SK-N-SH (cell line): Measurements from ENCODE around the gene CAMKMT. TPM values are rescaled to one million over a fixed set of nuclear protein-coding genes. Genes with fewer than 3 reads are reported as not detected.

ENCODE experiments used
- CTCF ChIA-PET: fragments of 300-600, 350-600 bp; formaldehyde crosslinking; extraction: SDS; loops from one replicate; lab custom pipeline; 2021; lab: Yijun Ruan, JAX
- POLR2A ChIA-PET: fragments of 350-600 bp; sonication (Branson Sonifier 250); formaldehyde crosslinking; extraction: SDS; loops from one replicate; lab custom pipeline; 2020; ENCODE audit warnings: antibody characterized with exemption, inconsistent platforms; lab: Yijun Ruan, JAX
- DNase-seq: peaks from one replicate; pipeline ENCODE4 v3.0.0; 2012
- H2AFZ ChIP-seq: fragments of 200-600 bp; sonication (generic); 2 replicates; pipeline ENCODE4 v1.8.1; 2016; ENCODE audit warnings: antibody characterized with exemption, mild to moderate bottlenecking, low read depth
- H3F3A ChIP-seq: fragments of 200-600 bp; sonication (generic); replicated peaks from 2 replicates; pipeline ENCODE3; 2016; ENCODE audit warnings: antibody characterized with exemption, mild to moderate bottlenecking; ENCODE audit not compliant: insufficient read depth
- H3K27ac ChIP-seq, 2 experiments: fragments of 200-500 bp in 1 of 2; fragments of 200-600 bp in 1 of 2; sonication (Bioruptor generic) in 1 of 2; sonication (generic), shearing (Covaris generic) in 1 of 2; 2 replicates each; pipeline versions ENCODE4 v1.5.1 to v1.6.1; 2014 to 2016; ENCODE audit warnings: low read depth in 2 of 2, inconsistent platforms in 1 of 2, low read length in 1 of 2, mild to moderate bottlenecking in 1 of 2, mixed read lengths in 1 of 2
- H3K27me3 ChIP-seq: fragments of 200-600 bp; sonication (generic), shearing (Covaris generic); 2 replicates; pipeline ENCODE4 v1.6.1; 2016; ENCODE audit warnings: mixed run types; ENCODE audit not compliant: insufficient read depth
- H3K36me3 ChIP-seq, 2 experiments: fragments of 200-500 bp in 1 of 2; fragments of 200-600 bp in 1 of 2; sonication (Bioruptor generic) in 1 of 2; sonication (generic) in 1 of 2; replicated peaks in 1 of 2; 2 replicates each; pipeline versions ENCODE3 to v1.5.1; 2014 to 2016; ENCODE audit warnings: low read length in 1 of 2, mild to moderate bottlenecking in 1 of 2; ENCODE audit not compliant: insufficient read depth in 2 of 2, control insufficient read depth in 1 of 2
- H3K4me1 ChIP-seq, 2 experiments: fragments of 200-500 bp in 1 of 2; fragments of 200-600 bp in 1 of 2; sonication (Bioruptor generic) in 1 of 2; sonication (generic), shearing (Covaris generic) in 1 of 2; 2 replicates each; pipeline versions ENCODE4 v1.5.1 to v1.6.1; 2014 to 2016; ENCODE audit warnings: low read depth in 1 of 2, low read length in 1 of 2, mixed run types in 1 of 2; ENCODE audit not compliant: insufficient read depth in 2 of 2, control insufficient read depth in 1 of 2
- H3K4me2 ChIP-seq: fragments of 200-600 bp; sonication (generic), shearing (Covaris generic); 2 replicates; pipeline ENCODE4 v1.6.1; 2017; ENCODE audit warnings: mixed run types
- H3K4me3 ChIP-seq, 2 experiments: fragments of 200-500 bp in 1 of 2; fragments of 200-600 bp in 1 of 2; sonication (Bioruptor generic) in 1 of 2; sonication (generic), shearing (Covaris generic) in 1 of 2; 2 replicates each; pipeline versions ENCODE4 v1.5.1 to v1.8.1; 2014 to 2016; ENCODE audit warnings: low read depth in 2 of 2, inconsistent platforms in 1 of 2, low read length in 1 of 2, mild to moderate bottlenecking in 1 of 2, mixed read lengths in 1 of 2, moderate library complexity in 1 of 2
- H3K79me2 ChIP-seq: fragments of 200-600 bp; sonication (generic); 2 replicates; pipeline ENCODE4 v1.8.1; 2017; ENCODE audit warnings: mild to moderate bottlenecking; ENCODE audit not compliant: insufficient read depth
- H3K9ac ChIP-seq: fragments of 200-600 bp; sonication (generic); 2 replicates; pipeline ENCODE4 v1.6.1; 2017; ENCODE audit warnings: mixed run types
- H3K9me2 ChIP-seq: fragments of 200-600 bp; sonication (generic); 2 replicates; pipeline ENCODE4 v1.6.1; 2017; ENCODE audit warnings: mixed run types
- H3K9me3 ChIP-seq: fragments of 200-600 bp; sonication (generic); 2 replicates; pipeline ENCODE4 v1.6.1; 2017; ENCODE audit warnings: mixed run types, mild to moderate bottlenecking, moderate library complexity
- H4K20me1 ChIP-seq: fragments of 200-600 bp; sonication (generic); 2 replicates; pipeline ENCODE4 v1.6.1; 2017; ENCODE audit warnings: mild to moderate bottlenecking, mixed run types; ENCODE audit not compliant: insufficient read depth
- CHD2 ChIP-seq: fragments of 150-350 bp; IDR thresholded peaks from 2 replicates; pipeline ENCODE4 v1.6.1; 2018; ENCODE audit warnings: low read length; ENCODE audit not compliant: partially characterized antibody
- EP300 ChIP-seq, 2 experiments: IDR thresholded peaks; 2 replicates each; pipeline versions ENCODE4 v1.4.0 to v1.6.1; 2012; ENCODE audit warnings: borderline replicate concordance in 1 of 2, low read depth in 1 of 2, low read length in 1 of 2
- EZH2phosphoT487 ChIP-seq: fragments of 200-600 bp; sonication (generic); IDR thresholded peaks from 2 replicates; pipeline ENCODE4 v1.6.1; 2017; ENCODE audit warnings: low read depth, mixed run types, mild to moderate bottlenecking, antibody characterized with exemption, moderate library complexity, borderline replicate concordance
- FOXJ3 ChIP-seq: sonication (generic); formaldehyde crosslinking; IDR thresholded peaks from 2 replicates; pipeline ENCODE4 v1.5.1; 2020; ENCODE audit warnings: mild to moderate bottlenecking, missing genetic modification reagents
- FOXM1 ChIP-seq: IDR thresholded peaks from 2 replicates; pipeline ENCODE4 v1.4.0; 2012; ENCODE audit warnings: low read depth, mild to moderate bottlenecking
- GABPA ChIP-seq: IDR thresholded peaks from 2 replicates; pipeline ENCODE4 v1.4.0; 2012; ENCODE audit warnings: low read depth, mild to moderate bottlenecking
- JUND ChIP-seq: IDR thresholded peaks from 2 replicates; pipeline ENCODE4 v1.4.0; 2012
- MEF2A ChIP-seq: IDR thresholded peaks from 2 replicates; pipeline ENCODE4 v1.4.0; 2012; ENCODE audit warnings: low read depth, borderline replicate concordance
- MXI1 ChIP-seq: IDR thresholded peaks from 2 replicates; pipeline ENCODE4 v1.6.1; 2012; ENCODE audit warnings: mild to moderate bottlenecking, low read depth, low read length, improper control_type of control experiment
- NRF1 ChIP-seq: IDR thresholded peaks from 2 replicates; pipeline ENCODE4 v1.6.1; 2012; ENCODE audit warnings: low read depth, mild to moderate bottlenecking, low read length
- POLR2AphosphoS5 ChIP-seq: IDR thresholded peaks from 2 replicates; pipeline ENCODE4 v1.6.1; 2012; ENCODE audit warnings: low read depth, low read length
- RAD21 ChIP-seq: IDR thresholded peaks from 2 replicates; pipeline ENCODE4 v1.6.1; 2012; ENCODE audit warnings: mild to moderate bottlenecking, low read length
- RCOR1 ChIP-seq: fragments of 150-350 bp; IDR thresholded peaks from 2 replicates; pipeline ENCODE4 v1.6.1; 2017; ENCODE audit warnings: antibody characterized with exemption, low read length
- RFX5 ChIP-seq: IDR thresholded peaks from 2 replicates; pipeline ENCODE4 v1.6.1; 2012; ENCODE audit warnings: mild to moderate bottlenecking, improper control_type of control experiment, low read length
- RXRA ChIP-seq: IDR thresholded peaks from 2 replicates; pipeline ENCODE4 v1.4.0; 2012; ENCODE audit warnings: low read depth, mild to moderate bottlenecking, borderline replicate concordance
- SIN3A ChIP-seq: IDR thresholded peaks from 2 replicates; pipeline ENCODE4 v1.6.1; 2012; ENCODE audit warnings: low read depth, mild to moderate bottlenecking, low read length, moderate library complexity, borderline replicate concordance
- TAF1 ChIP-seq: IDR thresholded peaks from 2 replicates; pipeline ENCODE4 v1.6.1; 2012; ENCODE audit warnings: low read depth, mild to moderate bottlenecking, low read length, moderate library complexity, borderline replicate concordance
- TEAD4 ChIP-seq: IDR thresholded peaks from 2 replicates; pipeline ENCODE4 v1.4.0; 2012; ENCODE audit warnings: mild to moderate bottlenecking, borderline replicate concordance; ENCODE audit not compliant: insufficient read depth
- YY1 ChIP-seq: IDR thresholded peaks from 2 replicates; pipeline ENCODE4 v1.4.0; 2012; ENCODE audit warnings: low read depth, mild to moderate bottlenecking
- WGBS: methylation state at CpG from one replicate; pipeline ENCODE4 v1.1.6; 2017; ENCODE audit warnings: low lambda C conversion rate; 5-methylcytosine and 5-hydroxymethylcytosine counted together
- polyA plus RNA-seq, 3 experiments: library from polyadenylated mRNA; depleted of rRNA; stranded (reverse); fragments of >200 nt; gene quantifications; 2 replicates each; pipeline ENCODE4 v1.2.3, GENCODE V29; 2012
- TF ChIP-seq, protein P1 (sequence below): IDR thresholded peaks from 2 replicates; pipeline ENCODE4 v1.4.0; 2012; ENCODE audit warnings: low read depth, borderline replicate concordance
- TF ChIP-seq, protein P2 (sequence below): IDR thresholded peaks from 2 replicates; pipeline ENCODE4 v1.6.1; 2012; ENCODE audit warnings: mild to moderate bottlenecking, low read depth, low read length, moderate library complexity

Gene CAMKMT
- polyA plus RNA-seq, 1 of the 3 experiments (the other 2 are of a cell fraction) = 5.9 TPM

DNA sequence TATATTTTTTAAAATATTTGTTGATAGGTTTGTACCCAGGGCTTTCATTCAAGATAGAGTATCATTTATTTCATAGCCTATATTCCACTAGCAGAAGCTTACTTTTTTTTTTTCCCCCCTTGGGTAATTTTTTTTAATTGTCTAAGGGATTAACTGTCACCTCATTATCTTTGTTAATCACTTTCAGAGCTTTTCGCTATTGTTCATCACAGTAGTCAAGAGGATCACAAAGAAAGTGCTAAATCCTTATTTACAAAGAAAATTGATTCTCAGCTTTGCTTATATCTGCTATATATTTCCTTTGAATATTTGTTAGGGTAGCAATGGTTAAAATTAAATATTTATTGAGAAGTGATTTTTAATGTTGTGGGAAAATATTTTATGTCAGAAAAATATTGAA lies 59.0 kb downstream of the CAMKMT start:
- H3K27ac ChIP-seq = no peak overlapping the region
- POLR2A ChIA-PET = no interaction called here
- no peak for DNase-seq
- H3K9me2 ChIP-seq = no peaks in the 10 kb centered on the region
- no peak overlapping the region for H3K4me2 ChIP-seq
- 88% methylated on average over 1 of the region's 1 CpG for WGBS
- H4K20me1 ChIP-seq = no peaks in the 10 kb centered on the region
- no peak overlapping the region for H3K9ac ChIP-seq
- H3F3A ChIP-seq = no peaks in the 10 kb centered on the region
- no peaks in the 10 kb centered on the region for H3K36me3 ChIP-seq
- no peaks in the 10 kb centered on the region; the same call in 1 of the 2 replicates for H3K79me2 ChIP-seq
- no peaks in the 10 kb centered on the region for H3K27me3 ChIP-seq
- TF ChIP-seq RCOR1 (no peak), CHD2 (no peak), RXRA (no peak), EP300 (IDR thresholded peaks at IDR 0.05; ENCODE audit: borderline replicate concordance in 1 of 2, low read depth in 1 of 2, low read length in 1 of 2) (no peak), NRF1 (no peak), TAF1 (no peak), MXI1 (no peak), MEF2A (no peak), FOXJ3 (CRISPR knock-in tag) (no peak), POLR2AphosphoS5 (no peak), EZH2phosphoT487 (no peak)
- TF ChIP-seq, protein P1, sequence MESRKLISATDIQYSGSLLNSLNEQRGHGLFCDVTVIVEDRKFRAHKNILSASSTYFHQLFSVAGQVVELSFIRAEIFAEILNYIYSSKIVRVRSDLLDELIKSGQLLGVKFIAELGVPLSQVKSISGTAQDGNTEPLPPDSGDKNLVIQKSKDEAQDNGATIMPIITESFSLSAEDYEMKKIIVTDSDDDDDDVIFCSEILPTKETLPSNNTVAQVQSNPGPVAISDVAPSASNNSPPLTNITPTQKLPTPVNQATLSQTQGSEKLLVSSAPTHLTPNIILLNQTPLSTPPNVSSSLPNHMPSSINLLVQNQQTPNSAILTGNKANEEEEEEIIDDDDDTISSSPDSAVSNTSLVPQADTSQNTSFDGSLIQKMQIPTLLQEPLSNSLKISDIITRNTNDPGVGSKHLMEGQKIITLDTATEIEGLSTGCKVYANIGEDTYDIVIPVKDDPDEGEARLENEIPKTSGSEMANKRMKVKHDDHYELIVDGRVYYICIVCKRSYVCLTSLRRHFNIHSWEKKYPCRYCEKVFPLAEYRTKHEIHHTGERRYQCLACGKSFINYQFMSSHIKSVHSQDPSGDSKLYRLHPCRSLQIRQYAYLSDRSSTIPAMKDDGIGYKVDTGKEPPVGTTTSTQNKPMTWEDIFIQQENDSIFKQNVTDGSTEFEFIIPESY = no peak
- no peak overlapping the region for H2AFZ ChIP-seq
- CTCF ChIA-PET = interaction anchor here (0.7 to 2.8 kb wide), 7 partner anchors 11 to 553 kb away, joined by 3 to 15 read pairs (median 4); no protein-coding TSS in a partner anchor
- H3K9me3 ChIP-seq = no peaks in the 10 kb centered on the region
- no peak overlapping the region for H3K4me3 ChIP-seq
- H3K4me1 ChIP-seq = no peaks in the 10 kb centered on the region

DNA sequence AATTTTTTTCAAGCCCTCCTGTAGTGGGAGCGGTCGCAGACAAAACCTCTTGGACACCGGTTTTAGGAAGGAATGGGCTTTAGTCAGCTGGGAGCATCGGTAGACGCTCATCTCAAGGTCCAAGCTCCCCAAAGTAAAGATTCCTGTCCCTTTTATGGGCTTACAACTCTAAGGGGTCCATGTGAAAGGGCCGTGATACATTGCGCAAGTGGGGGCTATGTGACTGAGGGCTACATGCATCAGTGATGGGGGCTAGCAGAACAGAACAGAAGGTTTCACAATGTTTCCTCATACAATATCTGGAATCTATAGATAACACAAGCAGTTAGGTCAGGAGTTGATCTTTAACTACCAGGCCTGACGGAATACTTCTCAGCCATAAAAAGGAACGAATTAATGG lies 62.5 kb downstream of the CAMKMT start:
- CTCF ChIA-PET = interaction anchor here (1.0 kb wide), 1 partner anchor 32 kb away, joined by 3 read pairs; no protein-coding TSS in a partner anchor
- Histone ChIP-seq H3K9me2 (no peaks in the 10 kb centered on the region), H4K20me1 (no peaks in the 10 kb centered on the region), H3F3A (no peaks in the 10 kb centered on the region), H3K9me3 (no peaks in the 10 kb centered on the region), H3K9ac (no peak overlapping the region), H3K27me3 (no peaks in the 10 kb centered on the region), H2AFZ (no peak overlapping the region), H3K36me3 (no peaks in the 10 kb centered on the region), H3K79me2 (no peaks in the 10 kb centered on the region; the same call in 1 of the 2 replicates), H3K4me1 (no peaks in the 10 kb centered on the region), H3K4me2 (no peak overlapping the region), H3K4me3 (no peak overlapping the region), H3K27ac (no peak overlapping the region)
- WGBS = 94% methylated on average over 9 of the region's 9 CpGs
- no peak for DNase-seq
- POLR2A ChIA-PET = no interaction called here
- TF ChIP-seq, protein P2, sequence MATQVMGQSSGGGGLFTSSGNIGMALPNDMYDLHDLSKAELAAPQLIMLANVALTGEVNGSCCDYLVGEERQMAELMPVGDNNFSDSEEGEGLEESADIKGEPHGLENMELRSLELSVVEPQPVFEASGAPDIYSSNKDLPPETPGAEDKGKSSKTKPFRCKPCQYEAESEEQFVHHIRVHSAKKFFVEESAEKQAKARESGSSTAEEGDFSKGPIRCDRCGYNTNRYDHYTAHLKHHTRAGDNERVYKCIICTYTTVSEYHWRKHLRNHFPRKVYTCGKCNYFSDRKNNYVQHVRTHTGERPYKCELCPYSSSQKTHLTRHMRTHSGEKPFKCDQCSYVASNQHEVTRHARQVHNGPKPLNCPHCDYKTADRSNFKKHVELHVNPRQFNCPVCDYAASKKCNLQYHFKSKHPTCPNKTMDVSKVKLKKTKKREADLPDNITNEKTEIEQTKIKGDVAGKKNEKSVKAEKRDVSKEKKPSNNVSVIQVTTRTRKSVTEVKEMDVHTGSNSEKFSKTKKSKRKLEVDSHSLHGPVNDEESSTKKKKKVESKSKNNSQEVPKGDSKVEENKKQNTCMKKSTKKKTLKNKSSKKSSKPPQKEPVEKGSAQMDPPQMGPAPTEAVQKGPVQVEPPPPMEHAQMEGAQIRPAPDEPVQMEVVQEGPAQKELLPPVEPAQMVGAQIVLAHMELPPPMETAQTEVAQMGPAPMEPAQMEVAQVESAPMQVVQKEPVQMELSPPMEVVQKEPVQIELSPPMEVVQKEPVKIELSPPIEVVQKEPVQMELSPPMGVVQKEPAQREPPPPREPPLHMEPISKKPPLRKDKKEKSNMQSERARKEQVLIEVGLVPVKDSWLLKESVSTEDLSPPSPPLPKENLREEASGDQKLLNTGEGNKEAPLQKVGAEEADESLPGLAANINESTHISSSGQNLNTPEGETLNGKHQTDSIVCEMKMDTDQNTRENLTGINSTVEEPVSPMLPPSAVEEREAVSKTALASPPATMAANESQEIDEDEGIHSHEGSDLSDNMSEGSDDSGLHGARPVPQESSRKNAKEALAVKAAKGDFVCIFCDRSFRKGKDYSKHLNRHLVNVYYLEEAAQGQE = no peak
- TF ChIP-seq JUND (no peak), RFX5 (no peak), TEAD4 (no peak), NRF1 (no peak), SIN3A (no peak), YY1 (no peak), FOXM1 (no peak), EP300 (IDR thresholded peaks at IDR 0.05; ENCODE audit: borderline replicate concordance in 1 of 2, low read depth in 1 of 2, low read length in 1 of 2) (no peak), RAD21 (no peak), GABPA (no peak), FOXJ3 (CRISPR knock-in tag) (no peak), MXI1 (no peak)
- TF ChIP-seq, protein P1 = no peak
